ENCODE measurements around the gene HOOK2.
"Not testable (repeated sequence)": the region's sequence is repeated elsewhere in the genome, so short reads cannot be mapped to it uniquely, and the experiment has no call there.

HOOK2 gene

DNA sequence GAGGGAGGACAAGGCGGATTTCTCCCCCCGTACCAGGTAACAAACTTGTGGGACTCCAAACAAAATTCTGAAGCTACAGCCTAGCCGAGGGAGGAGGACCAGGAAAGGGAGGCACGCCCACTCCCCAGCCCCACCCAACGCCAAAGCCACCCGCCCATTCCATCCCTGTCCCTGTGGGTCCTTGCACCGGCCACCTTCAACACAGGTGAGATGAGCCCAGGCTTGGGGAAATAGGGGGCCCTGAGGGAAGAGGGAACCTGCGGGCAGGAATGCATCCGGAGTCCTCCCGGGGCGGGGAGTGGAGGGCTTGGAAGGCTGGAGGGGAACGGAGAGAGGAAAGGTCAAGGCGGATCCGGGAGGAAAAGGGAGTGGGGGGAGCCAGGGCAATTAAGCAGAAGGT, 23.7 kb downstream of the HOOK2 start, which contains the start of gene BEST2:
Gene BEST2 (plus strand): TSS at position 157 of the 400 bp plus-strand sequence. CDS start 802 bp downstream, outside the sequence.
- DNase-seq, result no peak

GRCh38 chr19:12750851-12751250, 24.5 kb downstream of the HOOK2 start:
- DNase-seq, result no peak

- no peak for DNase-seq
Measured at GRCh38 chr19:12749938-12750521, 25.3 kb downstream of the HOOK2 start.

DNA sequence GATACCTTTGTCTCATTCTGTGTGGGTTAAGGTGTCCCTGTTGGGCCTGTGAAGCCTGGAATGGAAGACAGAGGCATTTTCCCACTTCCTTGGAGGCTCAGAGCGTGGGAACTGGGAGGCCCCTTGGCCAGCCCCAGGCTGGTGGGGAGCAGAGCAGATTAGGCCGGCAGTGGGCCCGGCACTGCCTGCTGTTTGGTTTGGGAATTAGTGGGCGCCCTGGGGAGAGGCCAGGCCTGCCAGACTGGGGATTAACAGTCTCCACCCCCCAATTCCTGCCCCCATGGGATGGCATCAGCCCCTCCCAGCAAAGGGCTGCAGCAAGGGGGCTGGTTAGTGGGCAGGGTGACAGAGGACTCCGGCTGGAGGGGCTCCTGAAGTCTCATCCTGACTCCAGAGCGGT, 26.9 kb downstream of the HOOK2 start:
- no peak for DNase-seq

- no peak for DNase-seq
Measured at GRCh38 chr19:12745166-12745897, 30.0 kb downstream of the HOOK2 start.

- DNase-seq, result no peak
Measured at GRCh38 chr19:12737835-12738351, 37.5 kb downstream of the HOOK2 start.

- peak; percentile 86 to 91 for DNase-seq
Measured at GRCh38 chr19:12736995-12737834, 38.1 kb downstream of the HOOK2 start, which contains the start of gene GET3. Gene GET3, plus strand, starts transcription at chr19:12737497. Its CDS starts 9 bp downstream, at chr19:12737506.

GRCh38 chr19:12733369-12734214, 41.8 kb downstream of the HOOK2 start:
- peak; percentile 42 to 61 for DNase-seq

- DNase-seq, result no peak
Measured at GRCh38 chr19:12731337-12731736, 44.0 kb downstream of the HOOK2 start.

- DNase-seq, result no peak
Measured at GRCh38 chr19:12730064-12730463, 45.3 kb downstream of the HOOK2 start.

- DNase-seq, result no peak
Measured at GRCh38 chr19:12727745-12728433, 47.5 kb downstream of the HOOK2 start.

- no peak for DNase-seq
Measured at GRCh38 chr19:12726988-12727316, 48.4 kb downstream of the HOOK2 start.

DNA sequence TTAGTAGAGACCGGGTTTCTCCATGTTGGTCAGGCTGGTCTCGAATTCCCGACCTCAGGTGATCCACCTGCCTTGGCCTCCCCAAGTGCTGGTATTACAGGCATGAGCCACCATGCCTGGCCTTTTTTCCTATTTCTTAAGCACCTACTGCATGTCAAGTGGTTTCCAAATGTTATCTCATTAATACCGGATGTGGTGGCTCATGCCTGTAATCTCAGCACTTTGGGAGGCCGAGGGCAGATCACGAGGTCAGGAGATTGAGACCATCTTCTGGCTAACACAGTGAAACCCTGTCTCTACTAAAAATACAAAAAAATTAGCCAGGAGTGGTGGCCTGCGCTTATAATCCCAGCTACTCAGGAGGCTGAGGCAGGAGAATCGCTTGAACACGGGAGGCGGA, 49.7 kb downstream of the HOOK2 start:
- not testable (repeated sequence) for DNase-seq

DNA sequence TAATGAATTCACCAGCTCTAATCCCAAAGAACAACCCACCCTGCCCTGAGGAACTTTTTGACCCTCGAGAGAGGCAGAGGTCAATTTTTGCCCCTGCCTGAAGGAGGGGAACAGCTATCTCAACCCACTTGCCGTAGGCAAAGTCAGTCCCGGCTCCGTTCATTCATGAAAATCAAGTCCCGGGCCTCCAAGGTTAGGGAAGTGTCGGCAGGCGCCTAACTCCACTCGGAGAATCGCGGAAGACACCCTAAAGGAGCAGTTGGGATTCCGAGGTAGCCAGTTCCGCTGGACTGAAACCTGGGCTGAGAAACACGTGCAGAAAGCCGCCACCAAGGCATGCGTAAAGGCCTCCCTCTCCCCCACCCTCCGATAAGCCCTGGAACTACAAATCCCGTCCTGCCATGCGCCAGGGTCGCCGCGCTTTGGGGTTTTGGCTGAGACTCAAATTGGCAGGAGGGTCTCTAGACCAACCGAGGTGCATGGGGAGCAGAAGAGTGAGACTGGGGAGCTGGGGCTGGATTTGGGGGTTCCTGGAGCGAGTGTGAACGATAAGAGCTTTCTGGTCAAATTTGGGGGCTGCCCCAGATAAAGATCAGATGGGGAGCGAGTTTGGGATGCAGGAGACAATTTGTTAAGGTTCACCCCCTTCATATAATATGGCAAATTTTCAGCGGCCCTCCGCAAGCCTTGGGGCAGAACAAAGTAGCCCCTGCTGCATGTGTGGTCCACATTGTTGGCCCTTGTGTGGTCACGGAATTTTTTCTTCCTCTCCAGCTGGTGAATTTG, 51.5 kb downstream of the HOOK2 start, which contains the start of gene TNPO2:
Gene TNPO2 (minus strand): TSS at position 292 of the 786 bp plus-strand sequence. CDS start 2,955 bp downstream, outside the sequence.
- DNase-seq, result peak; percentile 59 to 69

GRCh38 chr19:12723381-12723640, 52.0 kb downstream of the HOOK2 start:
- peak in 1 of 2 donors; percentile 1 for DNase-seq

- peak; percentile 97 for DNase-seq
Measured at GRCh38 chr19:12722566-12723380, 52.6 kb downstream of the HOOK2 start.

- peak; percentile 55 to 59 for DNase-seq
Measured at GRCh38 chr19:12721656-12722565, 53.4 kb downstream of the HOOK2 start.

DNA sequence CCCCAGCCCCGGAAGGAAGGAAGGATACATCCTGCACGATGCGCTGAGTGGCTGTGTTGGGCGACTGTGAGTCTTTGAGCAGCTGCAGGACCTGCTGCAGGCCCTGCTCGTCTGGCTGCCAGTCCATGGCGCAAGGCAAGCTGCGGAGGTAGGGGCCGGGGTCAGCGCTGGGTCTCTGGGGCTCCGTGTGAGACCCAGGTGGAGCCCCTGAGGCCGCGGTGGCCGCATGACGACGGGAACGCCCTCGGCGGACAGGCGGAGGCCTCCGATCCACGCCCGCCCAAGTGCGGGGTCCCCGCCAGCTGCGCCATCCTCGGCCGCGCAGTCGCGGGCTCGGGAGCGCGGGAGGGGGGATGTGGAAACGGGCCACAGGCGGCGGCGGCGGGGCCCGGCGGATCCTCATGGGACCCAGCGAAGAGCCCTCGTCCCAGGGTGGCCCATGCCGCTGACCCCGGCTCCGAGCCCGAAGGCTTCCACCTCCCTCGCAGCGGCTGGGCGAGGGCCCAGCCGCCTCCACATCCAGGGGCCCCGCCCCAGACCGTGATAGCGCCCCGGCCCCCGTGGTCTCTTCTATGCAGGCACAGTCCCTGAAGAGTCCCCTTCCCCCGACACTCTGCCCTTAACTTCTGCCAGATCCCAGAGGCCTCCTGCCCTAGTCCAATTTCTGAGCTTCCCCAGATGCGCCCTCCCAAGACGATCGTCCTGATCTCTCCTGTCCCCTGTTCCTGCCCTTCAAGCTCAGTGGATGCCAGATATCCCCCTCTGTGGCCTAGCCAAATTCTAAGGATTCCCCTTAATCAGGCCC, 54.3 kb downstream of the HOOK2 start:
- peak in 1 of 2 donors; percentile 11 for DNase-seq

All from CD4-positive, alpha-beta T cell treated with Interferon alpha-2 for 1 hour (primary cell).